Activated naive CD8-positive, alpha-beta T cell (primary cell): ENCODE results near the gene ANGPTL5.

Experiments used
- H3K27ac Mint-ChIP-seq: one replicate; pipeline ENCODE4 v1.8.0; 2021; ENCODE audit warnings: mixed read lengths
- H3K27me3 Mint-ChIP-seq: one replicate; pipeline ENCODE4 v1.8.0; 2021; ENCODE audit warnings: mixed read lengths
- H3K36me3 Mint-ChIP-seq: one replicate; pipeline ENCODE4 v1.8.0; 2021; ENCODE audit warnings: mixed read lengths
- H3K4me1 Mint-ChIP-seq: one replicate; pipeline ENCODE4 v1.8.0; 2021; ENCODE audit warnings: low read depth, mixed read lengths
- H3K4me3 Mint-ChIP-seq: one replicate; pipeline ENCODE4 v1.8.0; 2021; ENCODE audit warnings: mild to moderate bottlenecking, mixed read lengths
- H3K9me3 Mint-ChIP-seq: one replicate; pipeline ENCODE4 v1.8.0; 2021; ENCODE audit warnings: low read depth, mixed read lengths

The ANGPTL5 gene

GRCh38 chr11:101914738-101915426 lies 1.4 kb downstream of the ANGPTL5 start, which contains the start of gene CEP126:
Gene CEP126 (plus strand): TSS chr11:101915010. CDS start chr11:101915285, 275 bp downstream.
- no peaks in the 10 kb centered on the region for H3K9me3 Mint-ChIP-seq
- peaks cover 23% of the 10 kb centered on the region for H3K4me1 Mint-ChIP-seq
- H3K36me3 Mint-ChIP-seq = peaks cover 3% of the 10 kb centered on the region
- peak within 1 kb of the TSS; percentile 93 for H3K4me3 Mint-ChIP-seq
- peaks cover 8% of the 10 kb centered on the region for H3K27me3 Mint-ChIP-seq
- peak within 1 kb of the TSS; percentile 92 for H3K27ac Mint-ChIP-seq

- no peak overlapping the region for H3K27ac Mint-ChIP-seq
- peak overlapping the region; percentile 93 for H3K4me3 Mint-ChIP-seq
Measured at GRCh38 chr11:101914341-101914737, 2.0 kb downstream of the ANGPTL5 start.

GRCh38 chr11:101913656-101914055 lies 2.7 kb downstream of the ANGPTL5 start:
- Mint-ChIP-seq H3K27ac (no peak overlapping the region), H3K36me3 (peaks cover 3% of the 10 kb centered on the region), H3K4me1 (peaks cover 23% of the 10 kb centered on the region), H3K4me3 (peak overlapping the region; percentile 93), H3K9me3 (no peaks in the 10 kb centered on the region), H3K27me3 (peaks cover 10% of the 10 kb centered on the region)

More at GRCh38 chr11:101914341-101914737, 2.0 kb downstream of the ANGPTL5 start:
- H3K9me3 Mint-ChIP-seq = no peaks in the 10 kb centered on the region
- peaks cover 8% of the 10 kb centered on the region for H3K27me3 Mint-ChIP-seq
- peaks cover 3% of the 10 kb centered on the region for H3K36me3 Mint-ChIP-seq
- H3K4me1 Mint-ChIP-seq = peaks cover 23% of the 10 kb centered on the region

GRCh38 chr11:101912823-101913284 lies 3.5 kb downstream of the ANGPTL5 start:
- peaks cover 3% of the 10 kb centered on the region for H3K36me3 Mint-ChIP-seq
- peaks cover 10% of the 10 kb centered on the region for H3K27me3 Mint-ChIP-seq
- no peak overlapping the region for H3K27ac Mint-ChIP-seq
- H3K9me3 Mint-ChIP-seq = no peaks in the 10 kb centered on the region
- H3K4me1 Mint-ChIP-seq = peaks cover 23% of the 10 kb centered on the region
- H3K4me3 Mint-ChIP-seq = no peak overlapping the region

GRCh38 chr11:101909087-101909486 lies 7.2 kb downstream of the ANGPTL5 start:
- Mint-ChIP-seq H3K9me3 (no peaks in the 10 kb centered on the region), H3K27ac (no peak overlapping the region), H3K4me1 (peaks cover under 1% of the 10 kb centered on the region), H3K27me3 (peaks cover 13% of the 10 kb centered on the region), H3K36me3 (peaks cover 3% of the 10 kb centered on the region), H3K4me3 (no peak overlapping the region)

GRCh38 chr11:101907815-101908214 lies 8.5 kb downstream of the ANGPTL5 start:
- no peak overlapping the region for H3K27ac Mint-ChIP-seq
- H3K27me3 Mint-ChIP-seq = peaks cover 22% of the 10 kb centered on the region
- H3K9me3 Mint-ChIP-seq = no peaks in the 10 kb centered on the region
- peaks cover 3% of the 10 kb centered on the region for H3K36me3 Mint-ChIP-seq
- no peaks in the 10 kb centered on the region for H3K4me1 Mint-ChIP-seq
- no peak overlapping the region for H3K4me3 Mint-ChIP-seq

- H3K27me3 Mint-ChIP-seq = peaks cover 14% of the 10 kb centered on the region
Measured at GRCh38 chr11:101894505-101894904, 21.8 kb downstream of the ANGPTL5 start.

GRCh38 chr11:101889767-101890166 lies 26.6 kb downstream of the ANGPTL5 start:
- no peaks in the 10 kb centered on the region for H3K9me3 Mint-ChIP-seq
- H3K4me1 Mint-ChIP-seq = no peaks in the 10 kb centered on the region
- H3K27me3 Mint-ChIP-seq = peaks cover 13% of the 10 kb centered on the region
- no peak overlapping the region for H3K4me3 Mint-ChIP-seq
- no peaks in the 10 kb centered on the region for H3K36me3 Mint-ChIP-seq
- H3K27ac Mint-ChIP-seq = no peak overlapping the region

More at GRCh38 chr11:101894505-101894904, 21.8 kb downstream of the ANGPTL5 start:
- H3K36me3 Mint-ChIP-seq = no peaks in the 10 kb centered on the region
- no peak overlapping the region for H3K4me3 Mint-ChIP-seq
- H3K4me1 Mint-ChIP-seq = no peaks in the 10 kb centered on the region
- H3K9me3 Mint-ChIP-seq = no peaks in the 10 kb centered on the region
- H3K27ac Mint-ChIP-seq = no peak overlapping the region

GRCh38 chr11:101885631-101886030 lies 30.7 kb downstream of the ANGPTL5 start:
- no peaks in the 10 kb centered on the region for H3K4me1 Mint-ChIP-seq
- no peaks in the 10 kb centered on the region for H3K9me3 Mint-ChIP-seq
- H3K27me3 Mint-ChIP-seq = peaks cover 16% of the 10 kb centered on the region
- H3K4me3 Mint-ChIP-seq = no peak overlapping the region
- H3K36me3 Mint-ChIP-seq = no peaks in the 10 kb centered on the region
- no peak overlapping the region for H3K27ac Mint-ChIP-seq

GRCh38 chr11:101881586-101881985 lies 34.7 kb downstream of the ANGPTL5 start:
- Mint-ChIP-seq H3K4me1 (no peaks in the 10 kb centered on the region), H3K27me3 (peaks cover 24% of the 10 kb centered on the region), H3K27ac (no peak overlapping the region), H3K36me3 (no peaks in the 10 kb centered on the region), H3K4me3 (no peak overlapping the region), H3K9me3 (no peaks in the 10 kb centered on the region)

- Mint-ChIP-seq H3K27me3 (peaks cover 21% of the 10 kb centered on the region), H3K36me3 (no peaks in the 10 kb centered on the region), H3K27ac (no peak overlapping the region), H3K4me1 (no peaks in the 10 kb centered on the region), H3K9me3 (no peaks in the 10 kb centered on the region), H3K4me3 (no peak overlapping the region)
Measured at GRCh38 chr11:101880222-101880621, 36.1 kb downstream of the ANGPTL5 start.

GRCh38 chr11:101872171-101872882 lies 44.0 kb downstream of the ANGPTL5 start:
- Mint-ChIP-seq H3K9me3 (no peaks in the 10 kb centered on the region), H3K27ac (no peak overlapping the region), H3K4me1 (no peaks in the 10 kb centered on the region), H3K4me3 (no peak overlapping the region), H3K27me3 (peaks cover 4% of the 10 kb centered on the region), H3K36me3 (no peaks in the 10 kb centered on the region)

- no peaks in the 10 kb centered on the region for H3K9me3 Mint-ChIP-seq
- H3K4me1 Mint-ChIP-seq = no peaks in the 10 kb centered on the region
- H3K4me3 Mint-ChIP-seq = no peak overlapping the region
- H3K27ac Mint-ChIP-seq = no peak overlapping the region
- H3K36me3 Mint-ChIP-seq = no peaks in the 10 kb centered on the region
- peaks cover 2% of the 10 kb centered on the region for H3K27me3 Mint-ChIP-seq
Measured at GRCh38 chr11:101870510-101870909, 45.8 kb downstream of the ANGPTL5 start.

GRCh38 chr11:101867951-101868350 lies 48.4 kb downstream of the ANGPTL5 start:
- H3K4me3 Mint-ChIP-seq = no peak overlapping the region
- H3K9me3 Mint-ChIP-seq = no peaks in the 10 kb centered on the region
- no peak overlapping the region for H3K27ac Mint-ChIP-seq
- H3K4me1 Mint-ChIP-seq = no peaks in the 10 kb centered on the region
- H3K27me3 Mint-ChIP-seq = peaks cover 2% of the 10 kb centered on the region
- no peaks in the 10 kb centered on the region for H3K36me3 Mint-ChIP-seq
